Measurements from ENCODE around the gene TNNC1.

TNNC1 gene

DNA sequence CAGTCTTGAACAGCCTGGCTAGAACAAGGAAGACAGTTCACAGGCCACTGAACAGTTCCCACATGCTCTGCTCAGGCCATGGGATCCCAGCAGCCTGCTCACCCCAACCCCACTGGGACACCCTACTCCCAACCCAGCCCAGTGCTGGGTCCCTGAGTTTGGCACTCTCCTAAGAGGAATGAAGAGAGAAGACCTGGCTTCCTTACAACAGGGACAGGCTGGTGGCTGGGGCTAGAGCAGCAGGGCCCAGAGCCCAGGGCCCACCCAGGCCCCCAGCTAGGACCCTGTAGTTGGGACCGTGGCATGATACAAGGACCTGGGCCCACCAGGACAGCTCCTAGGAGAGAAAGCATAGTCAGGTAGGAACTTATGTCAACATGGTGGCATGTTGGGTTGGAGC, 52.3 kb downstream of the TNNC1 start:
- no peak for DNase-seq (ENCODE audit: low read depth, low spot score)

Data from brain pericyte (primary cell).